HUES64 (cell line): ENCODE measurements around the gene POMT2.

Experiments
- H3K27ac ChIP-seq: 2 replicates; pipeline ENCODE4 v1.7.0; 2013; ENCODE audit warnings: low read depth, low read length, inconsistent platforms
- H3K27me3 ChIP-seq: 2 replicates; pipeline ENCODE4 v1.6.1; 2013; ENCODE audit warnings: mild to moderate bottlenecking, low read length; ENCODE audit not compliant: insufficient read depth
- H3K36me3 ChIP-seq: 2 replicates; pipeline ENCODE4 v1.6.1; 2013; ENCODE audit warnings: mild to moderate bottlenecking, low read length; ENCODE audit not compliant: insufficient read depth
- H3K4me1 ChIP-seq: 2 replicates; pipeline ENCODE4 v1.6.1; 2013; ENCODE audit warnings: mild to moderate bottlenecking, low read length, moderate library complexity; ENCODE audit not compliant: insufficient read depth
- H3K4me3 ChIP-seq: 2 replicates; pipeline ENCODE4 v1.5.1; 2013; ENCODE audit warnings: mild to moderate bottlenecking, low read length, moderate library complexity
- H3K9ac ChIP-seq: 2 replicates; pipeline ENCODE4 v1.6.1; 2013; ENCODE audit warnings: mild to moderate bottlenecking, low read depth, low read length
- H3K9me3 ChIP-seq: 2 replicates; pipeline ENCODE4 v1.6.1; 2013; ENCODE audit warnings: low read depth, low read length; ENCODE audit not compliant: insufficient read depth
- WGBS: fragments of 150-250, 120-280 bp; methylation state at CpG from one replicate; pipeline ENCODE4 v1.1.7; 2013; ENCODE audit warnings: missing lambda C conversion rate; 5-methylcytosine and 5-hydroxymethylcytosine counted together

POMT2 gene

DNA sequence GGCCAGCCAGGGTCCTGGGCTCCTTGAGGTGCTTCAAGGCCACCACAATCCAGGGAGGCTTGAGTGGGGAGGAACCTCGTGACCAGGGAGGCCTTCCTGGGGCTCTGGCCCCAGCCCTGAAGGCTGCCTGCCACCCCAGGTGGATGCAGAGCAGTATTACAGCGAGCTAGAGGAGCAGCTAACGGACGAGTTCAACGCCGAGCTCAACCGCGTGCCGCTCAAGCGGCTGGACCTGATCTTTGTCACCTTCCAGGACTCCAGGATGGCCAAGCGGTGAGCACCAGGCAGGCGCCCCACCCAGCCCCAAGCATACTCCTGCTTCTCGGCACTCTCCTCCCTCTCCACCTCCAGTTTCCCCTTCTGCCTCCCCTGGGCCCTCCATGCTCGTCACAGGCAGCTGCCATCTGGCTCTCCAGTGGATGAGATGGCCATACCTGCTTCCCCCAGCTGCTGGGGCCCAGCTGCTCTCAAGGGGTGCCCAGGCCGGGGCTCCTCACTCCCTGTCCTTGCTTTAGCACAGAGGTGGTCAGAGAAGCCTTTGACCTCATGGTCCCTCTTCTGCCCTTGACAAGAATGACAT, 80.3 kb downstream of the POMT2 start:
- Histone ChIP-seq H3K27me3 (no peaks in the 10 kb centered on the region), H3K9me3 (no peaks in the 10 kb centered on the region), H3K9ac (no peak overlapping the region), H3K4me1 (no peaks in the 10 kb centered on the region), H3K4me3 (no peak overlapping the region), H3K36me3 (no peaks in the 10 kb centered on the region), H3K27ac (no peak overlapping the region)
- WGBS, result 87% methylated on average over 15 of the region's 15 CpGs

GRCh38 chr14:77239412-77239811, 81.3 kb downstream of the POMT2 start:
- no peaks in the 10 kb centered on the region for H3K27me3 ChIP-seq
- H3K27ac ChIP-seq, result no peak overlapping the region

DNA sequence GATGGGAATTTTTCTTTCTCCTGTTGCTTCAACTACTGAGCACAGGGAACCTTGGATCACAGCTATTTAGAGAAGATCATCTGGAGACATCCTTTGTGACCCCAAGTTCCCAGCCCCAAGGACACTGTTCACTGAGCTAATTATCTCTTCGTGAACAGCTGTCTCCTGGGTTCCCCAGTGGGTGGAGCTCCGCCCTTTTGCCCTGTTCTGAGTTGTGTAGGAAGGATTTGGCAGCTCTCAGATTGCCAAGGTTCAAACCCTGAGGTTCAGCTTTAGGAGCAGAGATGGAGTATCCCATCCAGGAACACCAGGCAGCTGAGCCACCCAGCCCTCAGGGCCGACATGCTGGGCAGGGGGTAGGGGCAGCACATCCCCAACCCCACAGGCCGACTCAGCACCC, 81.7 kb downstream of the POMT2 start:
- Histone ChIP-seq H3K4me1 (no peaks in the 10 kb centered on the region), H3K9ac (no peak overlapping the region), H3K4me3 (no peak overlapping the region), H3K36me3 (no peaks in the 10 kb centered on the region), H3K27me3 (no peaks in the 10 kb centered on the region), H3K9me3 (no peaks in the 10 kb centered on the region), H3K27ac (no peak overlapping the region)
- WGBS, result 68% methylated on average over 4 of the region's 4 CpGs

More at GRCh38 chr14:77239412-77239811, 81.3 kb downstream of the POMT2 start:
- Histone ChIP-seq H3K9ac (no peak overlapping the region), H3K4me3 (no peak overlapping the region), H3K4me1 (no peaks in the 10 kb centered on the region), H3K36me3 (no peaks in the 10 kb centered on the region), H3K9me3 (no peaks in the 10 kb centered on the region)
- 95% methylated on average over 16 of the region's 16 CpGs for WGBS

GRCh38 chr14:77238356-77238755, 82.3 kb downstream of the POMT2 start:
- H3K36me3 ChIP-seq, result no peaks in the 10 kb centered on the region
- no peak overlapping the region for H3K4me3 ChIP-seq
- no peaks in the 10 kb centered on the region for H3K4me1 ChIP-seq
- H3K9ac ChIP-seq, result no peak overlapping the region
- WGBS, result 87% methylated on average over 3 of the region's 3 CpGs
- no peaks in the 10 kb centered on the region for H3K27me3 ChIP-seq
- no peak overlapping the region for H3K27ac ChIP-seq
- H3K9me3 ChIP-seq, result no peaks in the 10 kb centered on the region

DNA sequence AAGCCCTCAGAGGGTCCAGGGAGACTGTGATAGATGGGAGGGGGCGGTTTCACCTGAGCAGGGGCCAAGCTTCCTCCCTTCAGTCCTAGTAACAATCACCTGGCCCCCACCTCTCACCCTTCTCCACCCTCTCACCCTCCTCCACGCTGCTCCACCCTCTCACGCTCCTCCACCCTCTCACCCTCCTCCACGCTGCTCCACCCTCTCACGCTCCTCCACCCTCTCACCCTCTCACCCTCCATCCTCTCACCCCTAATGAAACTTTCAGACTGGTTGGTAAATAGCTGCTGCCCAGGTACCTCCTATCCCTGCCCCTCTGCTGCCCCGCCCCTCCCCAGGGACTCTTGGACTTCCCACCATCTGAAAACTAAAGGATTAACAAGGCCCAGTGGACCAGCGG, 83.9 kb downstream of the POMT2 start:
- no peaks in the 10 kb centered on the region for H3K4me1 ChIP-seq

GRCh38 chr14:77231721-77232120, 89.0 kb downstream of the POMT2 start:
- H3K27ac ChIP-seq, result no peak overlapping the region
- no peak overlapping the region for H3K9ac ChIP-seq
- H3K4me3 ChIP-seq, result no peak overlapping the region
- H3K4me1 ChIP-seq, result no peaks in the 10 kb centered on the region
- H3K9me3 ChIP-seq, result no peaks in the 10 kb centered on the region
- 90% methylated on average over 3 of the region's 3 CpGs for whole genome bisulfite sequencing
- H3K27me3 ChIP-seq, result no peaks in the 10 kb centered on the region
- H3K36me3 ChIP-seq, result no peaks in the 10 kb centered on the region

More for the DNA sequence above, 83.9 kb downstream of the POMT2 start:
- 67% methylated on average over 7 of the region's 7 CpGs for WGBS
- Histone ChIP-seq H3K27me3 (no peaks in the 10 kb centered on the region), H3K9ac (no peak overlapping the region), H3K4me3 (no peak overlapping the region), H3K27ac (no peak overlapping the region), H3K9me3 (no peaks in the 10 kb centered on the region), H3K36me3 (no peaks in the 10 kb centered on the region)

GRCh38 chr14:77230914-77231313, 89.8 kb downstream of the POMT2 start:
- Histone ChIP-seq H3K9ac (no peak overlapping the region), H3K27ac (no peak overlapping the region), H3K4me1 (no peaks in the 10 kb centered on the region), H3K9me3 (no peaks in the 10 kb centered on the region), H3K27me3 (no peaks in the 10 kb centered on the region), H3K4me3 (no peak overlapping the region), H3K36me3 (no peaks in the 10 kb centered on the region)
- 100% methylated on average over 2 of the region's 2 CpGs for WGBS

DNA sequence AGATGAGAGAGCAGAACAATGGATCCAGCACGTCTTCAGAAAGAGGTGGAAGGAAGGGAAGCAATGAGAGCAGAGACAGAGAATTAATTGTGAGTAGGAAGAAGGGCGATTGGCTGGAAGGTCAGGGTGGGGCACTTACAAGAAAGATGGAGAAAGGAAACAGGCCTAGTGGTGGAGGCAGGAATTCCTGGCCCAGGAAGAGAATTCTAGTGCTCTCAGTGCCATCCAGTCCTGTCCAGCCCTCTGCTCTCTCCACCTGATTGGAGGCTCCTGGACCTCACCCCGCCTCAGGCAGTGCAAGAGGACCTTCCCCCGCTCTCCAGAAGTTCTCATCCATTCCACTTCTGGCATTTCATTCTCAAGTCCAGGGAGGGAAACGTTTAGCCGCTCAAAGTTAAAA, 92.6 kb downstream of the POMT2 start:
- no peaks in the 10 kb centered on the region for H3K36me3 ChIP-seq
- WGBS, result 81% methylated on average over 6 of the region's 6 CpGs

DNA sequence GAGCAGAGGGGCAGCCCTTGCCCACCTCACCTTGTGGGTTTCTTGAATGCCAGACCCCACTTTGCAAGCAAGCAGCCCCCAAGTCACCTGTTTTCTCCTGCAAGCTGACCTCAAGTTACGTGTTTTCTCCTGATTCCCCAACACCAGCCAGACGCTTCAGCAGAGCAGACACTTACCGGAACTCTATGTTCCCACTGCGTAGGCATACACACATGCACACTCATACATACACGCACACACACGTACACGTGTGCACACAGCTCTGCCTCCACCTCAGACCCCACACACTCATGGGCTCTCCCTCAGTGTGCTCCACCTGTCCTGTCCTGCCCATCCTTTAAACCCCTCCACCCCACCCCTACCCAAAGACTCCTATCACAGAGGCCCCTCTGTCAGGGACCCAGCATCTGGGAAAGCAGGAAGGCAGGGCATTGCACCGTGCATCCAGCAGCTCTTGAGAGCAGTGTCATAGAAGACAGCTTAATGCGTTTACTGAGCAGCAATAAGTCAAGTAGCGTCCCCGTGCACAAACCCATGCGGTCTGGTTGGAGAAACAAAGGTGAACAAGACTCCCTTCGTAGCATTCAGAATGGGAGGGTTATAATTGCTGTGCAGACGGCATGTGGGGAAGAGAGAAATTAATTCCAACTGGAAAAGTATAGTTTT, 94.7 kb downstream of the POMT2 start:
- 87% methylated on average over 14 of the region's 14 CpGs for WGBS
- Histone ChIP-seq H3K36me3 (no peaks in the 10 kb centered on the region), H3K9ac (no peak overlapping the region), H3K4me3 (no peak overlapping the region), H3K4me1 (peaks cover 33% of the 10 kb centered on the region), H3K27ac (no peak overlapping the region), H3K27me3 (no peaks in the 10 kb centered on the region), H3K9me3 (no peaks in the 10 kb centered on the region)

More for the DNA sequence above, 92.6 kb downstream of the POMT2 start:
- Histone ChIP-seq H3K4me1 (peaks cover 24% of the 10 kb centered on the region), H3K9me3 (no peaks in the 10 kb centered on the region), H3K4me3 (no peak overlapping the region), H3K9ac (no peak overlapping the region), H3K27me3 (no peaks in the 10 kb centered on the region), H3K27ac (no peak overlapping the region)

DNA sequence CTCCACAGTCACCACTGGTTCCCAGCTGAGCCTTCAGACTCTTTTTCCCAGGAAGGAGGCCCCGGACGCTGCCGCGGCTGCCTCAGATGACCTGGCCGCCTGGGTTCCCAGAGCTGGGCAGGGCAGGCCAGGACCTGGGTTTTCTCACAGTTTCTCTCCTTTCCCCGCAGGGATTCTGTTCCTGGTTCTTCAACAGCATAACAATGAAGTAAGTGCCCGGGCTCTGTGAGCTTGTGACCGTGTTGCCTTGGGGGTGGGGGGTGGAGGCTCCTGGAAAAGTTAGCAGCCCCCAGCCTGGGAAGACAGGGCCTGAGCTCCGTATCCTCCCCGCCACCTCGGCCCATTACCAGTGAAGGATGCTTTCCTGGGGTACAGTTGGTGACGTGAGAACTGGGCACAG, 95.4 kb downstream of the POMT2 start:
- 58% methylated on average over 12 of the region's 12 CpGs for WGBS
- H3K9me3 ChIP-seq, result no peaks in the 10 kb centered on the region
- no peaks in the 10 kb centered on the region for H3K27me3 ChIP-seq
- no peak overlapping the region for H3K27ac ChIP-seq
- H3K9ac ChIP-seq, result no peak overlapping the region
- peaks cover 36% of the 10 kb centered on the region for H3K4me1 ChIP-seq
- H3K36me3 ChIP-seq, result no peaks in the 10 kb centered on the region
- no peak overlapping the region for H3K4me3 ChIP-seq
